WI38 (cell line): Measurements from ENCODE around the gene CFHR5.

Experiments used
- H3K4me3 ChIP-seq: 2 replicates; pipeline ENCODE4 v1.5.1; 2011; ENCODE audit warnings: low read depth, mild to moderate bottlenecking, control low read depth, low read length
- CTCF ChIP-seq: IDR thresholded peaks from 2 replicates; pipeline ENCODE4 v1.5.1; 2012; ENCODE audit warnings: low read depth, mild to moderate bottlenecking, control low read depth, low read length

CFHR5 gene

DNA sequence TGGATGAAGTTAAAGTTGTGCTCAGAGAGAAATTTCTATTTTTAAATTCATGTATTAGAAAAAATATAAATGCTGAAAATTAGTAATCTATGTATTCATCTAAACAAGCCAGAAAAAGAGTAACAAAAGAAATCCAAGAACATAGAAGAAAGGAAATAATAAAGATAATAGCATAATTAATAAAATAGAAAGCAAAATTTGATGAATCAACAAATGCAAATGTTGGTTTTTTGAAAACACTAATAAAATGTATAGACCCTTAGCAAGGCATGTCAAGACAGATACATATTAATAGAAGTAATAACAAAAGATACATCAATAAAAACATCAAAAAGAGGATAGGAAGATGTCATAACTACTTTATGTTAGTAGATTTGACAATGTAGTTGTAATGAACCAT is 71.7 kb downstream of the CFHR5 start:
- H3K4me3 ChIP-seq, result no peak overlapping the region
- no peak for TF ChIP-seq CTCF
